HG03442 (cell line): Measurements from ENCODE around the gene TEAD1.

Experiments
- ATAC-seq: cut with Tn5 transposase; IDR thresholded peaks from one replicate; pipeline ENCODE4 v1.9.1; 2021; ENCODE audit warnings: mild to moderate bottlenecking, moderate library complexity; ENCODE audit not compliant: unreplicated experiment

TEAD1 gene

GRCh38 chr11:12964650-12965049, 290.4 kb downstream of the TEAD1 start:
- ATAC-seq: no peak

- no peak for ATAC-seq
Measured at GRCh38 chr11:12966002-12966401, 291.8 kb downstream of the TEAD1 start.

GRCh38 chr11:12968101-12968500, 293.9 kb downstream of the TEAD1 start:
- ATAC-seq: no peak

GRCh38 chr11:12968826-12969225, 294.6 kb downstream of the TEAD1 start:
- ATAC-seq: no peak

GRCh38 chr11:12971955-12972354, 297.7 kb downstream of the TEAD1 start:
- no peak for ATAC-seq

- ATAC-seq: no peak
Measured at GRCh38 chr11:12973528-12974181, 299.4 kb downstream of the TEAD1 start.

GRCh38 chr11:12975195-12975594, 301.0 kb downstream of the TEAD1 start:
- ATAC-seq: no peak

- ATAC-seq: no peak
Measured at GRCh38 chr11:12979928-12980689, 305.9 kb downstream of the TEAD1 start.

GRCh38 chr11:12981676-12982522, 307.7 kb downstream of the TEAD1 start:
- no peak for ATAC-seq

- no peak for ATAC-seq
Measured at GRCh38 chr11:12983336-12983735, 309.1 kb downstream of the TEAD1 start.

GRCh38 chr11:12986194-12986898, 312.1 kb downstream of the TEAD1 start:
- ATAC-seq: no peak

- no peak for ATAC-seq
Measured at GRCh38 chr11:12989428-12990161, 315.4 kb downstream of the TEAD1 start.

- ATAC-seq: no peak
Measured at GRCh38 chr11:12990162-12990480, 315.9 kb downstream of the TEAD1 start.

- ATAC-seq: no peak
Measured at GRCh38 chr11:12991426-12991825, 317.2 kb downstream of the TEAD1 start.

- no peak for ATAC-seq
Measured at GRCh38 chr11:12993626-12994025, 319.4 kb downstream of the TEAD1 start.
